Measurements from ENCODE around the gene NRF1. TPM values are rescaled to one million over a fixed set of nuclear protein-coding genes. Genes with fewer than 3 reads are reported as not detected.

NRF1 gene
- total RNA-seq, 1 experiment from 2014 or later: 25.9 TPM

DNA sequence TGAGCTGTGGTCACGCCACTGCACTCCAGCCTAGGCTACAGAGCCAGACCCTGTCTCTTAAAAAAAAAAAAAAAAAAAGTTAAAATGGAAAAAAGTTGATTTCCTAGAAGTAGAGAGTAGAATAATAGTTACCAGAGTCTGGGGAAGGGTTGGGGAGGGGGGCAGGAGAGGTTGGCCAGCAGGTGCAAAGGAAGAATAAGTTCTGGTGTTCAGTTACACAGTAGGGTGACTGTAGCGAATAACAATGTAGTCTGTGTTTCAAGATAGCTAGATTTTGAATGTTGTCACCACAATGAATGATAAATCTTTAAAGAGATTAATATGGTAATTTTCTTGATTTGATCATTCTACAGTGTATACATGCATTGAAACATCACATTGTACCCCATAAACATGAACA, 142.9 kb downstream of the NRF1 start:
- Histone ChIP-seq H3K4me3 (replicated peaks in 1 of 2; ENCODE audit: low read depth in 1 of 2, low read length in 2 of 2) (no peak overlapping the region), H3K27ac (ENCODE audit: low read depth, low read length) (no peak overlapping the region), H3K9me2 (ENCODE audit: insufficient read depth) (no peaks in the 10 kb centered on the region), H2AFZ (ENCODE audit: low read depth, low read length, poor library complexity, severe bottlenecking) (no peak overlapping the region), H3K9me3 (ENCODE audit: control insufficient read depth in 1 of 2, insufficient read depth in 1 of 2, low read depth in 1 of 2, low read length in 2 of 2) (no peaks in the 10 kb centered on the region), H3K36me3 (ENCODE audit: control insufficient read depth in 1 of 2, insufficient read depth in 2 of 2, low read length in 2 of 2) (no peaks in the 10 kb centered on the region; a peak in 1 of 4 replicates), H4K20me1 (ENCODE audit: insufficient read depth) (no peaks in the 10 kb centered on the region), H3K9ac (ENCODE audit: low read length) (no peak overlapping the region), H3K79me2 (ENCODE audit: insufficient read depth, low read length) (no peaks in the 10 kb centered on the region), H3K4me2 (ENCODE audit: low read length) (no peak overlapping the region), H3K4me1 (ENCODE audit: control insufficient read depth in 1 of 2, insufficient read depth in 2 of 2, low read length in 2 of 2) (no peaks in the 10 kb centered on the region), H3K27me3 (ENCODE audit: insufficient read depth, low read length) (no peaks in the 10 kb centered on the region)
- intact Hi-C loops (cut with micrococcal nuclease): no loop called here
- ChIA-PET POLR2A (no interaction called here), CTCF (no interaction called here), RAD21 (ENCODE audit: low non-redundant PET in 1 of 2, low total read pairs in 2 of 2, uncharacterized antibody in 2 of 2, unreplicated experiment in 2 of 2) (no interaction called here)
- DNase-seq (ENCODE audit: low read depth, low spot score) (no peak), ATAC-seq (no peak)
- BruUV-seq (replicated peaks): no TSS peak
- TF ChIP-seq CBX3 (IDR thresholded peaks at IDR 0.05; ENCODE audit: low read depth) (no peak), YY1 (IDR thresholded peaks at IDR 0.05; ENCODE audit: extremely low read depth, insufficient replicate concordance, low read depth, low read length) (no peak), JUND (IDR thresholded peaks at IDR 0.05) (no peak), SP1 (IDR thresholded peaks at IDR 0.05; ENCODE audit: low read depth) (no peak), ZFX (IDR thresholded peaks at IDR 0.05) (no peak)

DNA sequence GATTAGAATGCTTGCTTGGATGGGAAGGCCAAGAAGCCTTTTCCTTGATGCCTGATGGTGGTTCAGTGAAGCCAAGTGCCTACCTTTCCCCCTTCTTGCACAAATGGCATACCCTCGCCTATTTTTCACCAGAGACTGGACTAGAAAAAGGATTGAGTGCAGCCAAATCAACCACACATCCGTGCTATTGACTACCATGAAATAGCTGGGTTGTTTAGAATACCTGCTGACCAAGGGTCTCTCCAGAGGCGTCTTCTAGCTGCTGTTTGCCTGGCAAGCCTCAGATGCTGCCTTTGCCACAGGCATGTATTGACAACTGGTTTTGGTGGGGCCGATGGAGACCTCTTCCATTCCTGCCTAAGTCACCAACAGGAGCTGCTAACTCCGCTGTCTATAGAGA, 146.5 kb downstream of the NRF1 start:
- H2AFZ ChIP-seq (ENCODE audit: low read depth, low read length, poor library complexity, severe bottlenecking): no peak overlapping the region
- H3K4me2 ChIP-seq (ENCODE audit: low read length): no peak overlapping the region
- ATAC-seq (no peak), DNase-seq (ENCODE audit: low read depth, low spot score) (no peak)
- no peaks in the 10 kb centered on the region for H3K9me3 ChIP-seq (ENCODE audit: control insufficient read depth in 1 of 2, insufficient read depth in 1 of 2, low read depth in 1 of 2, low read length in 2 of 2)
- no peaks in the 10 kb centered on the region for H3K4me1 ChIP-seq (ENCODE audit: control insufficient read depth in 1 of 2, insufficient read depth in 2 of 2, low read length in 2 of 2)
- no TSS peak for BruUV-seq (replicated peaks)
- ChIA-PET POLR2A (no interaction called here), RAD21 (ENCODE audit: low non-redundant PET in 1 of 2, low total read pairs in 2 of 2, uncharacterized antibody in 2 of 2, unreplicated experiment in 2 of 2) (no interaction called here), CTCF (no interaction called here)
- no peaks in the 10 kb centered on the region for H4K20me1 ChIP-seq (ENCODE audit: insufficient read depth)
- no peaks in the 10 kb centered on the region; a peak in 1 of 4 replicates for H3K36me3 ChIP-seq (ENCODE audit: control insufficient read depth in 1 of 2, insufficient read depth in 2 of 2, low read length in 2 of 2)
- no peak for TF ChIP-seq EZH2 (IDR thresholded peaks at IDR 0.05)
- no peaks in the 10 kb centered on the region for H3K27me3 ChIP-seq (ENCODE audit: insufficient read depth, low read length)
- H3K27ac ChIP-seq (ENCODE audit: low read depth, low read length): no peak overlapping the region
- H3K9me2 ChIP-seq (ENCODE audit: insufficient read depth): no peaks in the 10 kb centered on the region
- H3K9ac ChIP-seq (ENCODE audit: low read length): no peak overlapping the region
- H3K79me2 ChIP-seq (ENCODE audit: insufficient read depth, low read length): no peaks in the 10 kb centered on the region
- H3K4me3 ChIP-seq (replicated peaks in 1 of 2; ENCODE audit: low read depth in 1 of 2, low read length in 2 of 2): no peak overlapping the region
- intact Hi-C loops (cut with micrococcal nuclease): no loop called here
